ENCODE measurements around the gene TMEM233. TPM values are rescaled to one million over a fixed set of nuclear protein-coding genes. Genes with fewer than 3 reads are reported as not detected.
"Not testable (repeated sequence)": the region's sequence is repeated elsewhere in the genome, so short reads cannot be mapped to it uniquely, and the experiment has no call there.

TMEM233 gene
- polyA plus RNA-seq, 1 experiment: not detected

GRCh38 chr12:119603767-119604166, 10.2 kb downstream of the TMEM233 start:
- TF ChIP-seq CTCF (IDR thresholded peaks at IDR 0.05; ENCODE audit: insufficient read depth, low read depth, low read length): no peak
- Histone ChIP-seq H3K4me3 (ENCODE audit: low read depth, low read length) (no peak overlapping the region), H3K36me3 (ENCODE audit: control insufficient read depth, insufficient read depth, low read length) (no peaks in the 10 kb centered on the region), H3K27me3 (ENCODE audit: control insufficient read depth, insufficient read depth, low read length) (no peaks in the 10 kb centered on the region)
- ChIA-PET POLR2A (no interaction called here), CTCF (interaction anchor here (0.6 to 0.7 kb wide), 2 partner anchors 10 to 248 kb away, joined by 3 read pairs; no protein-coding TSS in a partner anchor)
- no peak for DNase-seq (ENCODE audit: low read depth)

GRCh38 chr12:119609358-119609757, 15.8 kb downstream of the TMEM233 start:
- no peak for DNase-seq (ENCODE audit: low read depth)
- ChIA-PET POLR2A (no interaction called here), CTCF (no interaction called here)
- no peaks in the 10 kb centered on the region for H3K27me3 ChIP-seq (ENCODE audit: control insufficient read depth, insufficient read depth, low read length)
- H3K4me3 ChIP-seq (ENCODE audit: low read depth, low read length): no peak overlapping the region
- no peaks in the 10 kb centered on the region for H3K36me3 ChIP-seq (ENCODE audit: control insufficient read depth, insufficient read depth, low read length)
- no peak for TF ChIP-seq CTCF (IDR thresholded peaks at IDR 0.05; ENCODE audit: insufficient read depth, low read depth, low read length)

- no peak for TF ChIP-seq CTCF (IDR thresholded peaks at IDR 0.05; ENCODE audit: insufficient read depth, low read depth, low read length)
- H3K4me3 ChIP-seq (ENCODE audit: low read depth, low read length): no peak overlapping the region
- POLR2A ChIA-PET: no interaction called here
- H3K27me3 ChIP-seq (ENCODE audit: control insufficient read depth, insufficient read depth, low read length): no peaks in the 10 kb centered on the region
- no peak for DNase-seq (ENCODE audit: low read depth)
- no peaks in the 10 kb centered on the region for H3K36me3 ChIP-seq (ENCODE audit: control insufficient read depth, insufficient read depth, low read length)
- CTCF ChIA-PET: interaction anchor here (0.8 kb wide), 1 partner anchor 10 kb away, joined by 3 read pairs; no protein-coding TSS in a partner anchor
These were observed 19.9 kb downstream of the TMEM233 start for GRCh38 chr12:119613319-119613936.

- ChIA-PET POLR2A (no interaction called here), CTCF (no interaction called here)
- Histone ChIP-seq H3K4me3 (ENCODE audit: low read depth, low read length) (no peak overlapping the region), H3K27me3 (ENCODE audit: control insufficient read depth, insufficient read depth, low read length) (no peaks in the 10 kb centered on the region), H3K36me3 (ENCODE audit: control insufficient read depth, insufficient read depth, low read length) (no peaks in the 10 kb centered on the region)
- no peak for TF ChIP-seq CTCF (IDR thresholded peaks at IDR 0.05; ENCODE audit: insufficient read depth, low read depth, low read length)
- DNase-seq (ENCODE audit: low read depth): no peak
These were observed 21.1 kb downstream of the TMEM233 start for GRCh38 chr12:119614705-119615104.

DNA sequence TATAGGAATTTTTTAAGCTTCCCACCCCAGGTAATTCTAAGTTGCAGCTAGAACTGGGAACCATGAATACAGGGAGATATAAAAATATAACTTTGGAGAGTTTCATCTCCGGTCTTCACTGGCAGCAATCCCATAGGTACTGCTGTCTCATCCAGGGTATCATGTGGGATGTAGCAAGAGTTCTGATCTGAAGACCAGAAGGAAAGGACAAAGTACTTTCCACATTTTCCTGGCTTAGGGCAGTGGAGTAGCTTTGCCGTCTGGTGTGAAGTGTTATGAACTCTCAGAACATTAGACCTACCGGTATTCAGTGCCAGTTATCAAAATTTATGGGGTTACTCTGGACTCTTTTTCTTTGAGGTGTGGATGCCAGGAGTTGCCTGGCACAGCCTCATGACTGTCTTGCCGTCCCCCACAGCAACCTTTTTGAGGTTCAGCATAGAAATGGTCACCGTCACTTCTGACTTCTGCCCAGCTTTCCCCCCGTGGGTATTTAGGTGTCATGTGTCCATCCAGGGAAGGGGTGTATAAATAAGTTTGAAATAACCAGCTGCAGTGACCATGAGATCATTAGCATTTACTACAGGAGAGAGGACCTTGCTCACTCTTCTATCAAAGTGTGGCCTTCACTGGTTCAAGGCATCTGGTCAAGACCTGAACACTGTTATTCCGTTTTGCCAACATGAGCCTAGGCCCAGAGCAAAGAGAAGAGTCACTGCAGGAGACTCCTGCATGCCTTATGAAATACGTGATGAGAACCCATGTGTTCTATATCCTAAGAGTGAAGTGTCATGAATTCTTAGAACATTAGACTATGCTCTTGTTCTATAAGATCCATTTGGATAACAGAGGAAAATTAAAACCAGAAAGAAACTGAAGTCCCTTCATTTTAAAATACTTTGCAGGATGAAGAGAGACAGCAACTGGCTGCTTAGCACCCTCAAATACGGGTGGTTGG, 22.2 kb downstream of the TMEM233 start:
- Histone ChIP-seq H3K27me3 (ENCODE audit: control insufficient read depth, insufficient read depth, low read length) (no peaks in the 10 kb centered on the region), H3K4me3 (ENCODE audit: low read depth, low read length) (no peak overlapping the region), H3K36me3 (ENCODE audit: control insufficient read depth, insufficient read depth, low read length) (no peaks in the 10 kb centered on the region)
- ChIA-PET POLR2A (no interaction called here), CTCF (no interaction called here)
- no peak for TF ChIP-seq CTCF (IDR thresholded peaks at IDR 0.05; ENCODE audit: insufficient read depth, low read depth, low read length)
- no peak for DNase-seq (ENCODE audit: low read depth)

DNA sequence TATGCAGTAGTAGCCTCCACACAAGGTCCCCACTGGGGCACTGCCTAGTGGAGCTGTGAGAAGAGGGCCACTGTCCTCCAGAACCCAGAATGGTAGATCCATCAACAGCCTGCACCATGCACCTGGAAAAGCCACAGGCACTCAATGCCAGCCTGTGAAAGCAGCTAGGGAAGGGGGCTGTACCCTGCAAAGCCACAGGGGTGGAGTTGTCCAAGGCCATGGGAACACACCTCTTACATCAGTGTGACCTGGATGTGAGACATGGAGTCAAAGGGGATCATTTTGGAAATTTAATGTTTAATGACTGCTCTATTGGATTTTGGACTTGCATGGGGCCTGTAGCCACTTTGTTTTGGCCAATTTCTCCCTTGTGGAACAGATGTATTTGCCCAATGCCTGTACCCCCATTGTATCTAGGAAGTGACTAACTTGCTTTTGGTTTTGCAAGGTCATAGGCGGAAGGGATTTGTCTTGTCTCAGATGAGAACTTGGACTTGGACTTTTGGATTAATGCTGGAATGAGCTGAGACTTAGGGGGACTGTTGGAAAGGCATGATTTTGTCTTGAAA, 24.8 kb downstream of the TMEM233 start:
- DNase-seq (ENCODE audit: low read depth); H3K4me3 ChIP-seq (ENCODE audit: low read depth, low read length); CTCF ChIA-PET; POLR2A ChIA-PET; H3K27me3 ChIP-seq (ENCODE audit: control insufficient read depth, insufficient read depth, low read length); H3K36me3 ChIP-seq (ENCODE audit: control insufficient read depth, insufficient read depth, low read length): not testable (repeated sequence)

Data from BJ (cell line).